Fibroblast of lung (primary cell): ENCODE results near the gene LAMA5. TPM values are rescaled to one million over a fixed set of nuclear protein-coding genes. Genes with fewer than 3 reads are reported as not detected.

Experiments used
- DNase-seq, 2 donors: peaks; one replicate each; pipeline versions ENCODE4 v3.0.0 to v3.0.0-alpha.2; 2010; ENCODE audit warnings: low read depth in 2 of 2
- H2AFZ ChIP-seq: 2 replicates; pipeline ENCODE4 v1.5.1; 2012; ENCODE audit warnings: low read length, control low read depth, inconsistent platforms
- H3K27ac ChIP-seq: 2 replicates; pipeline ENCODE4 v1.5.1; 2011; ENCODE audit warnings: low read length, control low read depth; ENCODE audit not compliant: insufficient read depth
- H3K27me3 ChIP-seq: 2 replicates; pipeline ENCODE4 v1.5.1; 2011; ENCODE audit warnings: mild to moderate bottlenecking, low read length; ENCODE audit not compliant: control insufficient read depth, insufficient read depth
- H3K36me3 ChIP-seq: 2 replicates; pipeline ENCODE4 v1.5.1; 2011; ENCODE audit warnings: low read length; ENCODE audit not compliant: control insufficient read depth, insufficient read depth
- H3K4me1 ChIP-seq: 2 replicates; pipeline ENCODE4 v1.5.1; 2011; ENCODE audit warnings: low read length; ENCODE audit not compliant: control insufficient read depth, insufficient read depth; ENCODE audit errors: extremely low read depth
- H3K4me2 ChIP-seq: 2 replicates; pipeline ENCODE4 v1.5.1; 2011; ENCODE audit warnings: low read length, control low read depth; ENCODE audit not compliant: insufficient read depth; ENCODE audit errors: extremely low read depth
- H3K4me3 ChIP-seq, 4 experiments: fragments of 200-600 bp in 1 of 4; sonication (generic) in 1 of 4; replicated peaks in 1 of 4; 2 replicates each; pipeline ENCODE4 v1.5.1; 2011 to 2016; ENCODE audit warnings: low read length in 4 of 4, low read depth in 3 of 4, mild to moderate bottlenecking in 3 of 4, control low read depth in 2 of 4, inconsistent platforms in 1 of 4, mixed read lengths in 1 of 4; ENCODE audit not compliant: insufficient read depth in 1 of 4; ENCODE audit errors: control extremely low read depth in 1 of 4
- H3K79me2 ChIP-seq: 2 replicates; pipeline ENCODE4 v1.5.1; 2012; ENCODE audit warnings: mild to moderate bottlenecking, low read length, inconsistent platforms; ENCODE audit not compliant: control insufficient read depth, insufficient read depth
- H3K9ac ChIP-seq: 2 replicates; pipeline ENCODE4 v1.5.1; 2011; ENCODE audit warnings: mild to moderate bottlenecking, low read length, control low read depth; ENCODE audit not compliant: insufficient read depth
- H3K9me3 ChIP-seq: 2 replicates; pipeline ENCODE4 v1.5.1; 2012; ENCODE audit warnings: low read depth, low read length; ENCODE audit not compliant: control insufficient read depth, insufficient read depth
- H4K20me1 ChIP-seq: 2 replicates; pipeline ENCODE4 v1.5.1; 2011; ENCODE audit warnings: low read length; ENCODE audit not compliant: control insufficient read depth, insufficient read depth; ENCODE audit errors: extremely low read depth
- CTCF ChIP-seq, 2 donors: IDR thresholded peaks in 1 of 2; conservative IDR thresholded peaks in 1 of 2; 1 replicate in 1 of 2; 2 replicates in 1 of 2; pipeline ENCODE4 v1.5.1; 2011 to 2012; ENCODE audit warnings: low read length in 2 of 2, control low read depth in 1 of 2, inconsistent platforms in 1 of 2, low read depth in 1 of 2, mild to moderate bottlenecking in 1 of 2
- EZH2 ChIP-seq: IDR thresholded peaks from 2 replicates; pipeline ENCODE4 v1.5.1; 2012; ENCODE audit warnings: low read length, control low read depth, mild to moderate bottlenecking; ENCODE audit errors: missing control alignments
- polyA plus RNA-seq, 2 donors: library from polyadenylated mRNA; depleted of rRNA in 1 of 2; stranded (reverse) in 1 of 2; unstranded in 1 of 2; fragments of >200 nt; gene quantifications; 2 replicates each; pipeline ENCODE4 v1.2.1, GENCODE V29; 2011 to 2012; ENCODE audit warnings: missing spikeins in 1 of 2
- total RNA-seq: library from RNA; depleted of rRNA; stranded (reverse); fragments of >200 nt; gene quantifications from 2 replicates; pipeline ENCODE4 v1.2.1, GENCODE V29; 2014

The LAMA5 gene
- total and polyA plus RNA-seq, 2 donors (not counting 1 experiment from before 2014, with no cell fraction given) = 1.5 to 81.6 TPM

- no peak overlapping the region for H3K4me3 ChIP-seq
- H3K4me2 ChIP-seq = peak overlapping the region; percentile 35
- H3K9ac ChIP-seq = peak overlapping the region; percentile 16
- H3K36me3 ChIP-seq = peaks cover 3% of the 10 kb centered on the region
- no peaks in the 10 kb centered on the region for H3K9me3 ChIP-seq
- DNase-seq = no peak
- no peak overlapping the region for H3K27ac ChIP-seq
- no peaks in the 10 kb centered on the region for H4K20me1 ChIP-seq
- no peak overlapping the region for H2AFZ ChIP-seq
- TF ChIP-seq CTCF (conservative IDR thresholded peaks at IDR 0.05 in 1 of 2, IDR thresholded peaks at IDR 0.05 in 1 of 2; ENCODE audit: low read depth in 1 of 2, low read length in 2 of 2) = no peak
- peaks cover 39% of the 10 kb centered on the region for H3K4me1 ChIP-seq
- H3K79me2 ChIP-seq = peaks cover 4% of the 10 kb centered on the region
- no peaks in the 10 kb centered on the region for H3K27me3 ChIP-seq
Measured at GRCh38 chr20:62358171-62359042, 8.7 kb downstream of the LAMA5 start.

- no peak for TF ChIP-seq EZH2
- no peak for TF ChIP-seq CTCF (conservative IDR thresholded peaks at IDR 0.05 in 1 of 2, IDR thresholded peaks at IDR 0.05 in 1 of 2; ENCODE audit: low read depth in 1 of 2, low read length in 2 of 2)
Measured at GRCh38 chr20:62357681-62358080, 9.4 kb downstream of the LAMA5 start.

DNA sequence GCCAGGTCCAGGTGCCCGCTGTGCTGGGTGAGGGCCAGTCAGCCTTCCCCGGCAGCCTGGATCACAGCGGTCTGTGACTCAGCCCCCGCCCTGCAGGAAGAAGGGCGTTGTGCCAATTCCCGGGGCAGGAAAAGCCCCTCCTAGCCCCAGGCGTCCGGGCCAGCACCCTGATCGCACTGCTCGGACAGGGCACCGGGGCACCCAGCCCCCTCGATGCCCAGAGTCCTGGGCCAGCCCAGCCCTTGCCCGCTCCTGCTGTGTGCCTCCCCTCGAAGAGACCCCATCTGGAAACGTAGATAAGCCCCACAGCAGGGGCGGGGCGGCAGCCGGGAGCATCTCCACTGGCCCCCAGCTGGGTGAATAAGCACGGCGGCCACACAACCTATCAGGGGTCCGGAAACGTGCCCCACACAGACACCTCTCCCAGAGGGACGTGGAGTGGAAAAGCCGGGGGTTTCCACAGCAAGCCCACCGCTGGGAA lies 9.9 kb downstream of the LAMA5 start:
- H3K79me2 ChIP-seq = peaks cover 4% of the 10 kb centered on the region
- H3K4me1 ChIP-seq = peaks cover 39% of the 10 kb centered on the region
- no peaks in the 10 kb centered on the region for H4K20me1 ChIP-seq
- H3K4me2 ChIP-seq = peak overlapping the region; percentile 72
- H3K27me3 ChIP-seq = no peaks in the 10 kb centered on the region
- peaks cover 2% of the 10 kb centered on the region for H3K36me3 ChIP-seq
- no peak overlapping the region for H2AFZ ChIP-seq
- no peak for TF ChIP-seq EZH2
- H3K9ac ChIP-seq = peak overlapping the region; percentile 20
- DNase-seq = peak; percentile 67 to 75
- peak overlapping the region; percentile 56 for H3K27ac ChIP-seq
- peak overlapping the region in 1 of 4 experiments; percentile 21 for H3K4me3 ChIP-seq
- H3K9me3 ChIP-seq = no peaks in the 10 kb centered on the region

More at GRCh38 chr20:62357681-62358080, 9.4 kb downstream of the LAMA5 start:
- Histone ChIP-seq H3K9me3 (no peaks in the 10 kb centered on the region), H2AFZ (no peak overlapping the region), H3K4me2 (peak overlapping the region; percentile 40), H3K4me1 (peaks cover 39% of the 10 kb centered on the region), H3K27ac (peak overlapping the region; percentile 56), H3K27me3 (no peaks in the 10 kb centered on the region), H3K36me3 (peaks cover 3% of the 10 kb centered on the region), H3K9ac (no peak overlapping the region), H4K20me1 (no peaks in the 10 kb centered on the region), H3K4me3 (no peak overlapping the region), H3K79me2 (peaks cover 4% of the 10 kb centered on the region)
- no peak for DNase-seq
